Measurements from ENCODE around the gene ANKRD28.

Gene ANKRD28

GRCh38 chr3:15694628-15695027 lies 103.2 kb downstream of the ANKRD28 start:
- H3K9me3 ChIP-seq (ENCODE audit: low read length) = no peaks in the 10 kb centered on the region
- H2AFZ ChIP-seq (ENCODE audit: low read length) = no peak overlapping the region
- no peak overlapping the region for H3K27ac ChIP-seq (ENCODE audit: low read depth, low read length, poor library complexity, severe bottlenecking)
- H3F3A ChIP-seq (ENCODE audit: insufficient read depth, low read length) = no peaks in the 10 kb centered on the region
- H3K27me3 ChIP-seq (ENCODE audit: insufficient read depth, low read length) = no peaks in the 10 kb centered on the region
- TF ChIP-seq CTCF (IDR thresholded peaks at IDR 0.05; ENCODE audit: low read length) (no peak), EZH2 (IDR thresholded peaks at IDR 0.05; ENCODE audit: borderline replicate concordance, low read length) (no peak)
- H3K4me1 ChIP-seq (ENCODE audit: insufficient read depth, low read length, severe bottlenecking) = no peaks in the 10 kb centered on the region
- H3K79me2 ChIP-seq (ENCODE audit: insufficient read depth, low read length) = no peaks in the 10 kb centered on the region
- H3K9ac ChIP-seq (ENCODE audit: low read length) = no peak overlapping the region
- no peaks in the 10 kb centered on the region for H3K9me2 ChIP-seq (ENCODE audit: low read depth, low read length)
- H4K20me1 ChIP-seq (ENCODE audit: insufficient read depth, low read length) = no peaks in the 10 kb centered on the region
- H3K4me3 ChIP-seq (ENCODE audit: low read depth, low read length, poor library complexity, severe bottlenecking) = no peak overlapping the region
- no peak overlapping the region for H3K4me2 ChIP-seq (ENCODE audit: low read length)
- H3K36me3 ChIP-seq (ENCODE audit: insufficient read depth, low read length) = peaks cover 46% of the 10 kb centered on the region

GRCh38 chr3:15693355-15693754 lies 104.4 kb downstream of the ANKRD28 start:
- Histone ChIP-seq H3K9ac (ENCODE audit: low read length) (no peak overlapping the region), H3K9me3 (ENCODE audit: low read length) (no peaks in the 10 kb centered on the region), H3K4me2 (ENCODE audit: low read length) (no peak overlapping the region), H3K9me2 (ENCODE audit: low read depth, low read length) (no peaks in the 10 kb centered on the region), H3K27ac (ENCODE audit: low read depth, low read length, poor library complexity, severe bottlenecking) (no peak overlapping the region), H3K27me3 (ENCODE audit: insufficient read depth, low read length) (no peaks in the 10 kb centered on the region), H3K36me3 (ENCODE audit: insufficient read depth, low read length) (peaks cover 58% of the 10 kb centered on the region), H4K20me1 (ENCODE audit: insufficient read depth, low read length) (no peaks in the 10 kb centered on the region), H3F3A (ENCODE audit: insufficient read depth, low read length) (no peaks in the 10 kb centered on the region), H3K79me2 (ENCODE audit: insufficient read depth, low read length) (no peaks in the 10 kb centered on the region), H3K4me3 (ENCODE audit: low read depth, low read length, poor library complexity, severe bottlenecking) (no peak overlapping the region), H2AFZ (ENCODE audit: low read length) (no peak overlapping the region), H3K4me1 (ENCODE audit: insufficient read depth, low read length, severe bottlenecking) (no peaks in the 10 kb centered on the region)
- TF ChIP-seq EZH2 (IDR thresholded peaks at IDR 0.05; ENCODE audit: borderline replicate concordance, low read length) = no peak
- TF ChIP-seq CTCF (IDR thresholded peaks at IDR 0.05; ENCODE audit: low read length) = no peak

GRCh38 chr3:15690748-15691147 lies 107.0 kb downstream of the ANKRD28 start:
- H3K36me3 ChIP-seq (ENCODE audit: insufficient read depth, low read length) = peaks cover 68% of the 10 kb centered on the region

More at GRCh38 chr3:15690748-15691147, 107.0 kb downstream of the ANKRD28 start:
- TF ChIP-seq CTCF (IDR thresholded peaks at IDR 0.05; ENCODE audit: low read length) = no peak
- no peak for TF ChIP-seq EZH2 (IDR thresholded peaks at IDR 0.05; ENCODE audit: borderline replicate concordance, low read length)
- H3K9me3 ChIP-seq (ENCODE audit: low read length) = no peaks in the 10 kb centered on the region
- no peak overlapping the region for H3K4me3 ChIP-seq (ENCODE audit: low read depth, low read length, poor library complexity, severe bottlenecking)
- H3K79me2 ChIP-seq (ENCODE audit: insufficient read depth, low read length) = no peaks in the 10 kb centered on the region
- H3F3A ChIP-seq (ENCODE audit: insufficient read depth, low read length) = no peaks in the 10 kb centered on the region
- no peak overlapping the region for H3K4me2 ChIP-seq (ENCODE audit: low read length)
- no peak overlapping the region for H3K27ac ChIP-seq (ENCODE audit: low read depth, low read length, poor library complexity, severe bottlenecking)
- H3K9ac ChIP-seq (ENCODE audit: low read length) = no peak overlapping the region
- H3K9me2 ChIP-seq (ENCODE audit: low read depth, low read length) = no peaks in the 10 kb centered on the region
- H2AFZ ChIP-seq (ENCODE audit: low read length) = no peak overlapping the region
- no peaks in the 10 kb centered on the region for H3K4me1 ChIP-seq (ENCODE audit: insufficient read depth, low read length, severe bottlenecking)
- no peaks in the 10 kb centered on the region for H4K20me1 ChIP-seq (ENCODE audit: insufficient read depth, low read length)
- H3K27me3 ChIP-seq (ENCODE audit: insufficient read depth, low read length) = no peaks in the 10 kb centered on the region
